GM18870 (cell line): ENCODE results near the gene CUX1.
"Not testable (repeated sequence)": the region's sequence is repeated elsewhere in the genome, so short reads cannot be mapped to it uniquely, and the experiment has no call there.

Experiments used
- ATAC-seq: cut with Tn5 transposase; IDR thresholded peaks from one replicate; pipeline ENCODE4 v1.9.1; 2021; ENCODE audit warnings: moderate library complexity; ENCODE audit not compliant: unreplicated experiment

The CUX1 gene

GRCh38 chr7:102119213-102119651, 301.8 kb downstream of the CUX1 start:
- no peak for ATAC-seq

- no peak for ATAC-seq
Observed at GRCh38 chr7:102119925-102120324, 302.5 kb downstream of the CUX1 start.

- ATAC-seq = no peak
Observed at GRCh38 chr7:102120666-102121195, 303.3 kb downstream of the CUX1 start.

- ATAC-seq = no peak
Observed at GRCh38 chr7:102122026-102122425, 304.6 kb downstream of the CUX1 start.

GRCh38 chr7:102125127-102125596, 307.7 kb downstream of the CUX1 start:
- ATAC-seq = no peak

- ATAC-seq = no peak
Observed at GRCh38 chr7:102128303-102128702, 310.9 kb downstream of the CUX1 start.

- ATAC-seq = no peak
Observed at GRCh38 chr7:102129636-102130370, 312.4 kb downstream of the CUX1 start.

- ATAC-seq = no peak
Observed at GRCh38 chr7:102132209-102132752, 314.9 kb downstream of the CUX1 start.

GRCh38 chr7:102138676-102139075, 321.2 kb downstream of the CUX1 start:
- ATAC-seq = no peak

- ATAC-seq = no peak
Observed at GRCh38 chr7:102140952-102141370, 323.5 kb downstream of the CUX1 start.

GRCh38 chr7:102142433-102142832, 325.0 kb downstream of the CUX1 start:
- ATAC-seq = not testable (repeated sequence)

GRCh38 chr7:102146122-102146521, 328.7 kb downstream of the CUX1 start:
- ATAC-seq = no peak

- ATAC-seq = no peak
Observed at GRCh38 chr7:102147008-102147407, 329.6 kb downstream of the CUX1 start.

GRCh38 chr7:102148799-102149198, 331.4 kb downstream of the CUX1 start:
- ATAC-seq = no peak

- no peak for ATAC-seq
Observed at GRCh38 chr7:102149416-102149815, 332.0 kb downstream of the CUX1 start.

- no peak for ATAC-seq
Observed at GRCh38 chr7:102150266-102150665, 332.8 kb downstream of the CUX1 start.

- ATAC-seq = no peak
Observed at GRCh38 chr7:102152672-102153598, 335.5 kb downstream of the CUX1 start.

- ATAC-seq = no peak
Observed at GRCh38 chr7:102153599-102153946, 336.1 kb downstream of the CUX1 start.

- no peak for ATAC-seq
Observed at GRCh38 chr7:102154425-102154824, 337.0 kb downstream of the CUX1 start.

- ATAC-seq = no peak
Observed at GRCh38 chr7:102155821-102156441, 338.5 kb downstream of the CUX1 start.

GRCh38 chr7:102156867-102157266, 339.4 kb downstream of the CUX1 start:
- no peak for ATAC-seq
